Fibroblast of skin of abdomen (primary cell): Measurements from ENCODE around the gene SEMA3F.

ENCODE experiments used
- DNase-seq: peaks from one replicate; pipeline ENCODE4 v3.0.0-alpha.2; 2013

SEMA3F gene

GRCh38 chr3:50171540-50172301 is 16.6 kb downstream of the SEMA3F start:
- no peak for DNase-seq

- DNase-seq: no peak
These were observed 17.6 kb downstream of the SEMA3F start for GRCh38 chr3:50172626-50173220.

- no peak for DNase-seq
These were observed 18.8 kb downstream of the SEMA3F start for GRCh38 chr3:50173685-50174516.

- no peak for DNase-seq
These were observed 19.4 kb downstream of the SEMA3F start for GRCh38 chr3:50174517-50174895.

GRCh38 chr3:50174947-50175524 is 19.9 kb downstream of the SEMA3F start:
- no peak for DNase-seq

GRCh38 chr3:50177346-50177745 is 22.2 kb downstream of the SEMA3F start:
- no peak for DNase-seq

- no peak for DNase-seq
These were observed 24.6 kb downstream of the SEMA3F start for GRCh38 chr3:50179710-50180109.

- no peak for DNase-seq
These were observed 26.9 kb downstream of the SEMA3F start for GRCh38 chr3:50181985-50182384.

- no peak for DNase-seq
These were observed 27.5 kb downstream of the SEMA3F start for GRCh38 chr3:50182533-50183099.

GRCh38 chr3:50183755-50184154 is 28.6 kb downstream of the SEMA3F start:
- no peak for DNase-seq

GRCh38 chr3:50184242-50184978 is 29.3 kb downstream of the SEMA3F start:
- DNase-seq: no peak

GRCh38 chr3:50185230-50185629 is 30.1 kb downstream of the SEMA3F start:
- no peak for DNase-seq

GRCh38 chr3:50186096-50186495 is 31.0 kb downstream of the SEMA3F start:
- DNase-seq: no peak

- DNase-seq: no peak
These were observed 32.6 kb downstream of the SEMA3F start for GRCh38 chr3:50187750-50188149.

GRCh38 chr3:50189274-50189673 is 34.1 kb downstream of the SEMA3F start:
- peak; percentile 78 for DNase-seq

- no peak for DNase-seq
These were observed 34.9 kb downstream of the SEMA3F start for GRCh38 chr3:50189989-50190388.

GRCh38 chr3:50190936-50191660 is 36.0 kb downstream of the SEMA3F start, which contains the start of gene GNAT1:
TSS of gene GNAT1 (plus strand) at chr3:50191610. CDS start at chr3:50191726, 116 bp downstream.
- DNase-seq: no peak

GRCh38 chr3:50192124-50192523 is 37.0 kb downstream of the SEMA3F start:
- DNase-seq: no peak

- DNase-seq: peak; percentile 37
These were observed 37.6 kb downstream of the SEMA3F start for GRCh38 chr3:50192689-50193141.

GRCh38 chr3:50193286-50193685 is 38.2 kb downstream of the SEMA3F start:
- no peak for DNase-seq

- DNase-seq: no peak
These were observed 38.6 kb downstream of the SEMA3F start for GRCh38 chr3:50193746-50194127.
